Hepatocyte (in vitro differentiated cells): ENCODE measurements around the gene PLXNB2. TPM values are rescaled to one million over a fixed set of nuclear protein-coding genes. Genes with fewer than 3 reads are reported as not detected.
A peak's percentile ranks its signal among the peaks of the same experiment; 100 is the strongest.

ENCODE experiments used
- DNase-seq: peaks from one replicate; pipeline ENCODE4 v3.0.0-alpha.2; 2016; ENCODE audit warnings: low spot score
- H2AFZ ChIP-seq: fragments of 200-600 bp; sonication (generic); 2 replicates; pipeline ENCODE4 v1.6.0; 2016; ENCODE audit warnings: antibody characterized with exemption, mild to moderate bottlenecking
- H3K27ac ChIP-seq: fragments of 200-600 bp; sonication (generic); 2 replicates; pipeline ENCODE4 v1.5.1; 2016; ENCODE audit warnings: mild to moderate bottlenecking
- H3K27me3 ChIP-seq: fragments of 200-600 bp; sonication (generic); 2 replicates; pipeline ENCODE4 v1.6.1; 2016
- H3K36me3 ChIP-seq: fragments of 200-600 bp; sonication (generic); replicated peaks from 2 replicates; pipeline ENCODE4 v1.5.1; 2016; ENCODE audit warnings: low read depth; ENCODE audit not compliant: insufficient read depth
- H3K4me1 ChIP-seq: fragments of 200-600 bp; sonication (generic); 2 replicates; pipeline ENCODE4 v1.5.1; 2016; ENCODE audit warnings: mild to moderate bottlenecking, moderate library complexity; ENCODE audit not compliant: insufficient read depth
- H3K4me2 ChIP-seq: fragments of 200-600 bp; sonication (generic); 2 replicates; pipeline ENCODE4 v1.6.0; 2016
- H3K4me3 ChIP-seq: fragments of 200-600 bp; sonication (generic); 2 replicates; pipeline ENCODE4 v1.5.1; 2016; ENCODE audit warnings: mild to moderate bottlenecking
- H3K79me2 ChIP-seq: fragments of 200-600 bp; sonication (generic); 2 replicates; pipeline ENCODE4 v1.6.0; 2017; ENCODE audit warnings: mild to moderate bottlenecking
- H3K9me2 ChIP-seq: fragments of 200-600 bp; sonication (generic); replicated peaks from 2 replicates; pipeline ENCODE4 v1.6.0; 2017; ENCODE audit warnings: mild to moderate bottlenecking; ENCODE audit not compliant: insufficient read depth
- H3K9me3 ChIP-seq: fragments of 200-600 bp; sonication (generic); 2 replicates; pipeline ENCODE4 v1.5.1; 2016; ENCODE audit warnings: low read depth, mild to moderate bottlenecking
- H4K20me1 ChIP-seq: fragments of 200-600 bp; sonication (generic); 2 replicates; pipeline ENCODE4 v1.6.0; 2016; ENCODE audit warnings: mild to moderate bottlenecking; ENCODE audit not compliant: insufficient read depth, poor library complexity, severe bottlenecking
- CTCF ChIP-seq: fragments of 200-600 bp; sonication (generic); IDR thresholded peaks from 2 replicates; pipeline ENCODE4 v1.5.1; 2016; ENCODE audit warnings: antibody characterized with exemption, mild to moderate bottlenecking; ENCODE audit not compliant: poor library complexity
- EZH2 ChIP-seq: fragments of 200-600 bp; sonication (generic); IDR thresholded peaks from 2 replicates; pipeline ENCODE4 v1.6.1; 2016; ENCODE audit warnings: antibody characterized with exemption, mild to moderate bottlenecking, borderline replicate concordance
- EZH2phosphoT487 ChIP-seq: fragments of 200-600 bp; sonication (generic); IDR thresholded peaks from one replicate; pipeline ENCODE4 v1.6.1; 2018; ENCODE audit warnings: antibody characterized with exemption, mild to moderate bottlenecking, low read depth, moderate library complexity; ENCODE audit not compliant: unreplicated experiment, severe bottlenecking
- WGBS: methylation state at CpG from one replicate; pipeline ENCODE4 v1.1.6; 2016; ENCODE audit warnings: low lambda C conversion rate; ENCODE audit errors: missing lambda C conversion rate; 5-methylcytosine and 5-hydroxymethylcytosine counted together
- polyA plus RNA-seq: library from polyadenylated mRNA; unstranded; fragments of >200 nt; fragmentation: Nextera tagmentation; extraction: Ambion mirVana; gene quantifications from 2 replicates; pipeline ENCODE4 v1.2.1, GENCODE V29; 2016
- total RNA-seq: library from RNA; depleted of rRNA; stranded (reverse); fragments of >200 nt; gene quantifications from 2 replicates; pipeline ENCODE4 v1.2.3, GENCODE V29; 2014

PLXNB2 gene
- total and polyA plus RNA-seq, 2 experiments from 2014 or later, result 113 to 147 TPM

- Histone ChIP-seq H3K4me3 (peak within 1 kb of the TSS; percentile 27), H3K9me2 (no peaks in the 10 kb centered on the region), H4K20me1 (peaks cover 12% of the 10 kb centered on the region), H3K4me1 (no peaks in the 10 kb centered on the region), H3K9me3 (no peaks in the 10 kb centered on the region), H3K27ac (peak within 1 kb of the TSS; percentile 80), H3K36me3 (no peaks in the 10 kb centered on the region), H3K79me2 (peaks cover 22% of the 10 kb centered on the region), H2AFZ (peak within 1 kb of the TSS; percentile 91), H3K4me2 (peak within 1 kb of the TSS; percentile 97), H3K27me3 (no peaks in the 10 kb centered on the region)
- peak; percentile 92 for DNase-seq
- no peak for TF ChIP-seq CTCF
- no peak for TF ChIP-seq EZH2phosphoT487
- no peak for TF ChIP-seq EZH2
- 1% methylated on average over 62 of the region's 87 CpGs for WGBS
These were observed 35.5 kb upstream of the PLXNB2 start, which contains the start of gene PPP6R2 for GRCh38 chr22:50342651-50343540. Gene PPP6R2 (plus strand): TSS chr22:50343327. CDS start chr22:50393909, 50,582 bp downstream.

- no peaks in the 10 kb centered on the region for H3K27me3 ChIP-seq
- 8% methylated on average over 24 of the region's 26 CpGs for WGBS
- no peaks in the 10 kb centered on the region for H3K36me3 ChIP-seq
- no peaks in the 10 kb centered on the region for H3K9me2 ChIP-seq
- H3K79me2 ChIP-seq, result peaks cover 14% of the 10 kb centered on the region
- peaks cover 5% of the 10 kb centered on the region for H4K20me1 ChIP-seq
- peak overlapping the region; percentile 80 for H3K27ac ChIP-seq
- H3K4me1 ChIP-seq, result no peaks in the 10 kb centered on the region
- H2AFZ ChIP-seq, result peak overlapping the region; percentile 91
- peak; percentile 95 for DNase-seq
- TF ChIP-seq EZH2phosphoT487 (no peak), CTCF (peak; percentile 94)
- H3K4me2 ChIP-seq, result peak overlapping the region; percentile 97
- peak overlapping the region; percentile 27 for H3K4me3 ChIP-seq
- H3K9me3 ChIP-seq, result no peaks in the 10 kb centered on the region
These were observed 34.7 kb upstream of the PLXNB2 start for GRCh38 chr22:50341977-50342650.

- H3K27ac ChIP-seq, result no peak overlapping the region
- no peaks in the 10 kb centered on the region for H4K20me1 ChIP-seq
- no peak overlapping the region for H2AFZ ChIP-seq
- 71% methylated on average over 9 of the region's 12 CpGs for WGBS
- no peaks in the 10 kb centered on the region for H3K9me3 ChIP-seq
- H3K79me2 ChIP-seq, result peaks cover 7% of the 10 kb centered on the region
- TF ChIP-seq CTCF (no peak), EZH2 (no peak), EZH2phosphoT487 (no peak)
- H3K4me1 ChIP-seq, result no peaks in the 10 kb centered on the region
- H3K36me3 ChIP-seq, result no peaks in the 10 kb centered on the region
- no peak overlapping the region for H3K4me3 ChIP-seq
- H3K9me2 ChIP-seq, result no peaks in the 10 kb centered on the region
- DNase-seq, result no peak
- no peaks in the 10 kb centered on the region for H3K27me3 ChIP-seq
- no peak overlapping the region for H3K4me2 ChIP-seq
These were observed 32.8 kb upstream of the PLXNB2 start for GRCh38 chr22:50339945-50340879.
